K562 (cell line): ENCODE measurements around the gene GCH1. TPM values are rescaled to one million over a fixed set of nuclear protein-coding genes. Genes with fewer than 3 reads are reported as not detected.
"Not testable (repeated sequence)": the region's sequence is repeated elsewhere in the genome, so short reads cannot be mapped to it uniquely, and the experiment has no call there.

ENCODE experiments used
- ATAC-seq: fragments of 200-7000 bp; cut with Tn5 transposase; 3 replicates; pipeline ENCODE4 v1.9.1; 2020; ENCODE audit warnings: moderate library complexity
- BruUV-seq: library from RNA; stranded (reverse); fragments of 400-500 nt; replicated peaks from 2 replicates; lab custom pipeline; 2021; lab: Mats Ljungman, UMichigan
- CTCF ChIA-PET: fragments of 300-600 bp; formaldehyde crosslinking; extraction: SDS; loops from one replicate; lab custom pipeline; 2021; ENCODE audit warnings: low intra/inter-chr PET ratio; lab: Yijun Ruan, JAX
- POLR2A ChIA-PET: fragments of 300-600, 350-650 bp; sonication (Branson Sonifier 250); formaldehyde crosslinking; extraction: SDS; loops from one replicate; lab custom pipeline; 2021; ENCODE audit warnings: antibody characterized with exemption, inconsistent platforms; lab: Yijun Ruan, JAX
- DNase-seq, 4 experiments: peaks; one replicate each; pipeline versions ENCODE4 v3.0.0 to v3.0.0-alpha.2; 2011 to 2018; ENCODE audit warnings: low spot score in 3 of 4, mixed read lengths in 3 of 4; ENCODE audit errors: extremely low read depth in 1 of 4
- FAIRE-seq: peaks from 2 replicates; lab custom pipeline; 2011; peaks lifted over from hg19 to GRCh38; lab: Jason Lieb, UNC
- H2AFZ ChIP-seq: 2 replicates; pipeline ENCODE4 v1.6.0; 2011; ENCODE audit warnings: low read depth, low read length, control low read depth, inconsistent platforms
- H3K27ac ChIP-seq: fragments of 200-600 bp; 3 replicates; pipeline ENCODE4 v1.8.0; 2011; ENCODE audit warnings: low read depth, mild to moderate bottlenecking, control low read depth, inconsistent platforms, low read length, moderate library complexity, mixed read lengths; ENCODE audit errors: extremely low read depth
- H3K27me3 ChIP-seq, 2 experiments: fragments of 300-600 bp in 1 of 2; 2 replicates in 1 of 2; 3 replicates in 1 of 2; pipeline versions ENCODE4 v1.6.0 to v1.8.0; 2011; ENCODE audit warnings: inconsistent platforms in 2 of 2, low read length in 2 of 2, mild to moderate bottlenecking in 1 of 2, mixed read lengths in 1 of 2, moderate library complexity in 1 of 2; ENCODE audit not compliant: control insufficient read depth in 2 of 2, insufficient read depth in 2 of 2
- H3K36me3 ChIP-seq: fragments of 300-600 bp; 3 replicates; pipeline ENCODE4 v1.8.0; 2011; ENCODE audit warnings: mild to moderate bottlenecking, low read length, inconsistent platforms; ENCODE audit not compliant: control insufficient read depth, insufficient read depth
- H3K4me1 ChIP-seq, 2 experiments: fragments of 200-600 bp in 1 of 2; replicated peaks in 1 of 2; 2 replicates in 1 of 2; 3 replicates in 1 of 2; pipeline versions ENCODE4 v1.5.1 to v1.8.0; 2011; ENCODE audit warnings: inconsistent platforms in 2 of 2, low read length in 2 of 2, mild to moderate bottlenecking in 1 of 2, mixed read lengths in 1 of 2, moderate library complexity in 1 of 2; ENCODE audit not compliant: control insufficient read depth in 2 of 2, insufficient read depth in 2 of 2
- H3K4me2 ChIP-seq: 2 replicates; pipeline ENCODE4 v1.6.1; 2011; ENCODE audit warnings: low read length, control low read depth, inconsistent platforms, mixed read lengths; ENCODE audit not compliant: insufficient read depth
- H3K4me3 ChIP-seq: fragments of 200-600 bp; sonication (generic), shearing (Covaris generic); 2 replicates; pipeline ENCODE4 v1.5.1; 2016; ENCODE audit warnings: control low read depth, inconsistent platforms
- H3K79me2 ChIP-seq: fragments of 200-600 bp; 3 replicates; pipeline ENCODE4 v1.8.0; 2011; ENCODE audit warnings: low read length, inconsistent platforms; ENCODE audit not compliant: control insufficient read depth, insufficient read depth
- H3K9ac ChIP-seq, 2 experiments: 2 replicates each; pipeline versions ENCODE4 v1.6.0 to v1.6.1; 2011; ENCODE audit warnings: low read depth in 2 of 2, low read length in 2 of 2, control low read depth in 1 of 2, inconsistent platforms in 1 of 2, mild to moderate bottlenecking in 1 of 2, mixed read lengths in 1 of 2; ENCODE audit not compliant: insufficient read depth in 1 of 2
- H3K9me1 ChIP-seq: one replicate; pipeline ENCODE4 v1.6.0; 2011; ENCODE audit warnings: inconsistent platforms, mild to moderate bottlenecking, low read length, moderate library complexity; ENCODE audit not compliant: control insufficient read depth, insufficient read depth
- H3K9me3 ChIP-seq: replicated peaks from 2 replicates; pipeline ENCODE4 v1.5.1; 2011; ENCODE audit warnings: low read depth, low read length, inconsistent platforms; ENCODE audit not compliant: control insufficient read depth, insufficient read depth
- H4K20me1 ChIP-seq: replicated peaks from 2 replicates; pipeline ENCODE4 v1.6.1; 2011; ENCODE audit warnings: low read length, inconsistent platforms, mixed read lengths; ENCODE audit not compliant: control insufficient read depth, insufficient read depth
- EWSR1 ChIP-seq: fragments of 450-650 bp; IDR thresholded peaks from 2 replicates; pipeline ENCODE4 v1.6.1; 2018; ENCODE audit warnings: borderline replicate concordance, mild to moderate bottlenecking, low read depth, moderate library complexity; ENCODE audit not compliant: partially characterized antibody
- WGBS: fragments of 100-300 bp; shearing (Covaris generic); methylation state at CpG from one replicate; pipeline ENCODE4 v1.1.6; 2016; ENCODE audit warnings: low coverage, mixed read lengths; ENCODE audit not compliant: insufficient coverage; ENCODE audit errors: missing lambda C conversion rate; 5-methylcytosine and 5-hydroxymethylcytosine counted together
- in situ Hi-C: fragments of 300-500 bp; cut with MboI; formaldehyde crosslinking; loops from 4 replicates; pipeline ENCODE4 v1.15.0; 2018; ENCODE audit warnings: inconsistent platforms, mixed read lengths
- intact Hi-C: fragments of 100-400 bp; cut with micrococcal nuclease; formaldehyde crosslinking; loops from 2 replicates; pipeline ENCODE4 v1.14.2; 2022
- polyA plus RNA-seq, 8 experiments: library from polyadenylated mRNA; depleted of rRNA in 4 of 8; stranded (reverse) in 5 of 8; unstranded in 3 of 8; fragments of >200 nt; fragmentation: Nextera tagmentation in 2 of 8; fragmentation: Illumina TruSeq in 1 of 8; extraction: Ambion mirVana in 2 of 8; extraction: Trizol in 1 of 8; gene quantifications; 2 replicates each; pipeline versions ENCODE4 v1.2.1 to v1.2.3, GENCODE V29; 2011 to 2014; ENCODE audit warnings: inconsistent platforms in 1 of 8, missing spikeins in 1 of 8
- total RNA-seq, 7 experiments: library from RNA; depleted of rRNA in 6 of 7; stranded (reverse); fragments of >200 nt in 6 of 7; fragmentation: Illumina TruSeq in 2 of 7; extraction: Trizol in 2 of 7; gene quantifications; 2 replicates each; pipeline versions ENCODE4 v1.2.1 to v1.2.3, GENCODE V29; 2011 to 2021; ENCODE audit warnings: low replicate concordance in 1 of 7

Gene GCH1
- total and polyA plus RNA-seq, 9 of the 15 experiments (the other 6 are each of a cell fraction or from before 2014, with no cell fraction given): 3.9 to 13.1 (median 6.5) TPM

GRCh38 chr14:54899573-54899972 is 3.1 kb downstream of the GCH1 start:
- POLR2A ChIA-PET: interaction anchor here (0.9 kb wide), 1 partner anchor 9 kb away, joined by 3 read pairs; no protein-coding TSS in a partner anchor
- Histone ChIP-seq H3K4me3 (no peak overlapping the region), H3K9me3 (no peaks in the 10 kb centered on the region), H3K79me2 (no peaks in the 10 kb centered on the region; the same call in 2 of the 3 replicates), H3K36me3 (no peaks in the 10 kb centered on the region), H3K27me3 (no peaks in the 10 kb centered on the region), H3K27ac (no peak overlapping the region), H4K20me1 (no peaks in the 10 kb centered on the region), H2AFZ (no peak overlapping the region), H3K9ac (no peak overlapping the region), H3K4me1 (peaks cover 0 to 15% of the 10 kb centered on the region in 2 experiments; a peak in 3 of 5 replicates), H3K9me1 (no peaks in the 10 kb centered on the region), H3K4me2 (no peak overlapping the region)
- FAIRE-seq (no peak), ATAC-seq (no peak), DNase-seq (no peak)
- CTCF ChIA-PET: no interaction called here
- 100% methylated on average over 5 of the region's 5 CpGs for WGBS
- BruUV-seq: no TSS peak
- intact Hi-C loops: no loop called here
- no peak for TF ChIP-seq EWSR1
- in situ Hi-C loops: no loop called here

GRCh38 chr14:54897809-54898555 is 4.6 kb downstream of the GCH1 start:
- DNase-seq, H3K79me2 ChIP-seq, CTCF ChIA-PET, H3K9me3 ChIP-seq, intact Hi-C loops, ATAC-seq, H3K27me3 ChIP-seq, H4K20me1 ChIP-seq, H3K9me1 ChIP-seq, in situ Hi-C loops, H3K27ac ChIP-seq, H2AFZ ChIP-seq, FAIRE-seq, H3K4me2 ChIP-seq, H3K9ac ChIP-seq, H3K36me3 ChIP-seq, H3K4me3 ChIP-seq, BruUV-seq: not testable (repeated sequence)
- POLR2A ChIA-PET: interaction anchor here (1.1 kb wide), 1 partner anchor 28 kb away, joined by 3 read pairs; no protein-coding TSS in a partner anchor
- 71% methylated on average over 4 of the region's 5 CpGs for WGBS
- peaks cover 0 to 15% of the 10 kb centered on the region in 2 experiments; a peak in 3 of 5 replicates for H3K4me1 ChIP-seq
